Duodenal mucosa (tissue), 2 donors: ENCODE results near the gene CTNND1.
"Not testable (repeated sequence)": the region's sequence is repeated elsewhere in the genome, so short reads cannot be mapped to it uniquely, and the experiment has no call there.

Source experiments
- H3K27ac ChIP-seq: one replicate; pipeline ENCODE4 v1.7.0; 2013; ENCODE audit warnings: low read depth, low read length
- H3K27me3 ChIP-seq, 2 donors: one replicate each; pipeline ENCODE4 v1.7.0; 2013; ENCODE audit warnings: low read length in 2 of 2, control low read depth in 1 of 2; ENCODE audit not compliant: insufficient read depth in 2 of 2, control insufficient read depth in 1 of 2
- H3K36me3 ChIP-seq, 2 donors: one replicate each; pipeline ENCODE4 v1.7.0; 2013; ENCODE audit warnings: low read length in 2 of 2, control low read depth in 1 of 2; ENCODE audit not compliant: insufficient read depth in 2 of 2, control insufficient read depth in 1 of 2
- H3K4me1 ChIP-seq, 2 donors: one replicate each; pipeline ENCODE4 v1.7.0; 2013; ENCODE audit warnings: low read length in 2 of 2, control low read depth in 1 of 2; ENCODE audit not compliant: insufficient read depth in 2 of 2, control insufficient read depth in 1 of 2
- H3K4me3 ChIP-seq, 2 donors: one replicate each; pipeline ENCODE4 v1.7.0; 2013; ENCODE audit warnings: low read length in 2 of 2, low read depth in 1 of 2
- H3K9ac ChIP-seq, 2 donors: one replicate each; pipeline ENCODE4 v1.7.0; 2013; ENCODE audit warnings: low read length in 2 of 2, low read depth in 1 of 2
- H3K9me3 ChIP-seq, 2 donors: one replicate each; pipeline ENCODE4 v1.7.0; 2013; ENCODE audit warnings: low read length in 2 of 2, control low read depth in 1 of 2; ENCODE audit not compliant: control insufficient read depth in 1 of 2

CTNND1 gene

GRCh38 chr11:57804466-57804865 lies 42.9 kb downstream of the CTNND1 start:
- no peaks in the 10 kb centered on the region for H3K27me3 ChIP-seq
- H3K36me3 ChIP-seq: peaks cover 64 to 76% of the 10 kb centered on the region in 2 donors
- no peak overlapping the region for H3K4me3 ChIP-seq
- H3K27ac ChIP-seq: no peak overlapping the region
- no peaks in the 10 kb centered on the region for H3K9me3 ChIP-seq
- no peak overlapping the region for H3K9ac ChIP-seq
- peaks cover 22 to 29% of the 10 kb centered on the region in 2 donors for H3K4me1 ChIP-seq

DNA sequence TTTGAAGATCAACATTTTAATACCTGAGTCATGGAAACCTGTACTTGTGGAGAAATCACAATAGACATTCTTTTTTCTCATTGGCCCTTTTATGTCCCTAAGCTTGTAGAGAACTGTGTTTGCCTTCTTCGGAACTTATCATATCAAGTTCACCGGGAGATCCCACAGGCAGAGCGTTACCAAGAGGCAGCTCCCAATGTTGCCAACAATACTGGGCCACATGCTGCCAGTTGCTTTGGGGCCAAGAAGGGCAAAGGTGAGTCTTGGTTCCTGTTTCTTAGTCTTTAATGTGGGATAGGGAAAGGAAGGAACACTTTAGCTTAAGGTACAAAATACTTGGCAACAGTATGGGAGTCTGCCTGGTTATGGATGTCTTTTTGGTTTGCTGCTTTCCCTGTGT lies 44.2 kb downstream of the CTNND1 start:
- Histone ChIP-seq H3K4me1 (peaks cover 12 to 17% of the 10 kb centered on the region in 2 donors), H3K27me3 (no peaks in the 10 kb centered on the region), H3K27ac (no peak overlapping the region), H3K36me3 (peaks cover 69 to 89% of the 10 kb centered on the region in 2 donors), H3K4me3 (no peak overlapping the region), H3K9me3 (no peaks in the 10 kb centered on the region), H3K9ac (no peak overlapping the region)

GRCh38 chr11:57812634-57813033 lies 51.0 kb downstream of the CTNND1 start:
- Histone ChIP-seq H3K4me3 (no peak overlapping the region), H3K4me1 (peaks cover 0 to 9% of the 10 kb centered on the region in 2 donors), H3K9me3 (no peaks in the 10 kb centered on the region), H3K36me3 (peaks cover 62 to 96% of the 10 kb centered on the region in 2 donors), H3K9ac (no peak overlapping the region), H3K27ac (no peak overlapping the region), H3K27me3 (no peaks in the 10 kb centered on the region)

GRCh38 chr11:57815476-57815875 lies 53.9 kb downstream of the CTNND1 start:
- no peaks in the 10 kb centered on the region for H3K9me3 ChIP-seq
- no peak overlapping the region for H3K9ac ChIP-seq
- no peaks in the 10 kb centered on the region for H3K27me3 ChIP-seq
- no peak overlapping the region for H3K4me3 ChIP-seq
- H3K27ac ChIP-seq: no peak overlapping the region
- peaks cover 8 to 24% of the 10 kb centered on the region in 2 donors for H3K4me1 ChIP-seq
- H3K36me3 ChIP-seq: peaks cover 42 to 68% of the 10 kb centered on the region in 2 donors

GRCh38 chr11:57815877-57816276 lies 54.3 kb downstream of the CTNND1 start:
- H3K9ac ChIP-seq: no peak overlapping the region
- no peak overlapping the region for H3K27ac ChIP-seq
- peaks cover 8 to 24% of the 10 kb centered on the region in 2 donors for H3K4me1 ChIP-seq
- no peak overlapping the region for H3K4me3 ChIP-seq
- no peaks in the 10 kb centered on the region for H3K27me3 ChIP-seq
- peaks cover 41 to 67% of the 10 kb centered on the region in 2 donors for H3K36me3 ChIP-seq
- H3K9me3 ChIP-seq: no peaks in the 10 kb centered on the region

DNA sequence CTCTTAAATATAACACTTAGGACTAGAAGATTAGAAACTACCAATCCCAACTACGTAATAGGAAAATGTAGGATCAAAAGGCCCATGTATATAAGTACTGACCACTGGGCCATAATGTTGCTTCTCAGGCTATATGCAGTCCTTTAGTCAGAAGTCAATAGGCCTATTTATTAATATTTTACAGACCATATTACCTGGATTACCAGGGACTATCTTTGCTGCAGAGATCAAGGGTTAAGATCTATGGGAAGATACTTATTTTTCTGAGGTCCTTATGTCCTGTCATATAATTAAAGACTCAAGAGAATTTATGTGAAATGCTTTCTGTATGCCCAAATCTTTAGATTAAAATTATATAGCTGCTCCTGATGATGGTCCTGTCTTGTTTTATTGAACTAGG lies 57.2 kb downstream of the CTNND1 start:
- Histone ChIP-seq H3K27ac (no peak overlapping the region), H3K9me3 (no peaks in the 10 kb centered on the region), H3K27me3 (no peaks in the 10 kb centered on the region), H3K4me1 (peaks cover 8 to 24% of the 10 kb centered on the region in 2 donors), H3K4me3 (no peak overlapping the region), H3K9ac (no peak overlapping the region), H3K36me3 (peaks cover 28 to 43% of the 10 kb centered on the region in 2 donors)

GRCh38 chr11:57819252-57819979 lies 57.8 kb downstream of the CTNND1 start:
- peaks cover 23 to 36% of the 10 kb centered on the region in 2 donors for H3K36me3 ChIP-seq
- H3K4me1 ChIP-seq: peaks cover 8 to 24% of the 10 kb centered on the region in 2 donors
- H3K4me3 ChIP-seq: no peak overlapping the region
- no peak overlapping the region for H3K9ac ChIP-seq
- H3K9me3 ChIP-seq: no peaks in the 10 kb centered on the region
- no peak overlapping the region for H3K27ac ChIP-seq
- no peaks in the 10 kb centered on the region for H3K27me3 ChIP-seq

- H3K27ac ChIP-seq: no peak overlapping the region
- H3K27me3 ChIP-seq: no peaks in the 10 kb centered on the region
- peaks cover 2 to 8% of the 10 kb centered on the region in 2 donors for H3K4me1 ChIP-seq
- no peaks in the 10 kb centered on the region for H3K9me3 ChIP-seq
- peaks cover 0 to 5% of the 10 kb centered on the region in 2 donors for H3K36me3 ChIP-seq
- H3K4me3 ChIP-seq: no peak overlapping the region
- H3K9ac ChIP-seq: no peak overlapping the region
These were observed 62.3 kb downstream of the CTNND1 start for GRCh38 chr11:57823859-57824258.

GRCh38 chr11:57834852-57835251 lies 73.2 kb downstream of the CTNND1 start:
- no peaks in the 10 kb centered on the region for H3K36me3 ChIP-seq
- no peaks in the 10 kb centered on the region for H3K4me1 ChIP-seq
- peaks cover 0 to 4% of the 10 kb centered on the region in 2 donors for H3K27me3 ChIP-seq
- no peak overlapping the region for H3K9ac ChIP-seq
- no peaks in the 10 kb centered on the region for H3K9me3 ChIP-seq
- no peak overlapping the region for H3K4me3 ChIP-seq
- H3K27ac ChIP-seq: no peak overlapping the region

- H3K36me3 ChIP-seq, H3K9ac ChIP-seq, H3K4me3 ChIP-seq, H3K27ac ChIP-seq, H3K4me1 ChIP-seq, H3K9me3 ChIP-seq, H3K27me3 ChIP-seq: not testable (repeated sequence)
These were observed 77.0 kb downstream of the CTNND1 start for GRCh38 chr11:57838609-57839008.
